ENCODE data around the gene N4BP2L2.

DNA sequence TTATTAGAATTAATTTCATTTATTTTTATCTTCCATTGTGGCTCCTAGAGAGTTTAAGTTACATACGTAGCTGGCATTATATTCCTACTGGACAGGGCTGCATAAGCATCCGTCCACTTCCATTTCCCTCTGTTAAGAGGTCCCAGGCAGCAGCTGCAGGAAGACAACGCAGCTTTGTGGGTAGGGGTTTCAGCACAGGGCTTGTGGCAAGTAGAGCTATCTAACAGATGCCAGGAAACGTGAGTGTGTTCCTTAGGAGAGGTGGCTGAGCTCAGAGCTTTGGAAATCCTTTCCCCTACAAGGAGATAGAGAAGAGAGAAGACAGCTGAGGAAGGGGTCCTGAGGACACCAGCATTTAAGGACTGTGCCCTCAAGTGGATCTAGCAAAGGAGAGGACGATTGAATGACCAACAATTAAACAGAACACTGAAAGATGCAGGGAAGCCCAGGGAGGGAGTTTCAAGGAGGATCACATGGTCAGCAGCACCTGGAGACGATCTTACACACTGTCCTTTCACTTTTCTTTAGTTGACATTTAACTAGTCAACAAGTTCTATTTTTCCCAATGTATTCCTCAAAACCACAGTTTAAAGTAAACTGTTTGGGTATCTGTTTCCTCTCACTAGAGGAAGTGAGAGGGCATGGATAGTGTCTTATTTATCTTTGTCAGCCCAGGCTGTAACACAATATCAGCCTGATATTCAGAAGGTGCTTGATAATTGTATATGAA lies 108.4 kb downstream of the N4BP2L2 start:
- no peak for TF ChIP-seq EZH2 (IDR thresholded peaks at IDR 0.05; ENCODE audit: borderline replicate concordance, low read depth, low read length, severe bottlenecking)
- TF ChIP-seq, protein P1, sequence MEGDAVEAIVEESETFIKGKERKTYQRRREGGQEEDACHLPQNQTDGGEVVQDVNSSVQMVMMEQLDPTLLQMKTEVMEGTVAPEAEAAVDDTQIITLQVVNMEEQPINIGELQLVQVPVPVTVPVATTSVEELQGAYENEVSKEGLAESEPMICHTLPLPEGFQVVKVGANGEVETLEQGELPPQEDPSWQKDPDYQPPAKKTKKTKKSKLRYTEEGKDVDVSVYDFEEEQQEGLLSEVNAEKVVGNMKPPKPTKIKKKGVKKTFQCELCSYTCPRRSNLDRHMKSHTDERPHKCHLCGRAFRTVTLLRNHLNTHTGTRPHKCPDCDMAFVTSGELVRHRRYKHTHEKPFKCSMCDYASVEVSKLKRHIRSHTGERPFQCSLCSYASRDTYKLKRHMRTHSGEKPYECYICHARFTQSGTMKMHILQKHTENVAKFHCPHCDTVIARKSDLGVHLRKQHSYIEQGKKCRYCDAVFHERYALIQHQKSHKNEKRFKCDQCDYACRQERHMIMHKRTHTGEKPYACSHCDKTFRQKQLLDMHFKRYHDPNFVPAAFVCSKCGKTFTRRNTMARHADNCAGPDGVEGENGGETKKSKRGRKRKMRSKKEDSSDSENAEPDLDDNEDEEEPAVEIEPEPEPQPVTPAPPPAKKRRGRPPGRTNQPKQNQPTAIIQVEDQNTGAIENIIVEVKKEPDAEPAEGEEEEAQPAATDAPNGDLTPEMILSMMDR (IDR thresholded peaks at IDR 0.05; ENCODE audit: borderline replicate concordance, extremely low read depth, low read length, poor library complexity, severe bottlenecking): no peak
